HG02943 (cell line): Measurements from ENCODE around the gene HES6.
A peak's percentile ranks its signal among the peaks of the same experiment; 100 is the strongest.

Experiments
- ATAC-seq: cut with Tn5 transposase; IDR thresholded peaks from one replicate; pipeline ENCODE4 v1.9.1; 2021; ENCODE audit warnings: mild to moderate bottlenecking, low read depth, moderate library complexity; ENCODE audit not compliant: unreplicated experiment

HES6 gene

DNA sequence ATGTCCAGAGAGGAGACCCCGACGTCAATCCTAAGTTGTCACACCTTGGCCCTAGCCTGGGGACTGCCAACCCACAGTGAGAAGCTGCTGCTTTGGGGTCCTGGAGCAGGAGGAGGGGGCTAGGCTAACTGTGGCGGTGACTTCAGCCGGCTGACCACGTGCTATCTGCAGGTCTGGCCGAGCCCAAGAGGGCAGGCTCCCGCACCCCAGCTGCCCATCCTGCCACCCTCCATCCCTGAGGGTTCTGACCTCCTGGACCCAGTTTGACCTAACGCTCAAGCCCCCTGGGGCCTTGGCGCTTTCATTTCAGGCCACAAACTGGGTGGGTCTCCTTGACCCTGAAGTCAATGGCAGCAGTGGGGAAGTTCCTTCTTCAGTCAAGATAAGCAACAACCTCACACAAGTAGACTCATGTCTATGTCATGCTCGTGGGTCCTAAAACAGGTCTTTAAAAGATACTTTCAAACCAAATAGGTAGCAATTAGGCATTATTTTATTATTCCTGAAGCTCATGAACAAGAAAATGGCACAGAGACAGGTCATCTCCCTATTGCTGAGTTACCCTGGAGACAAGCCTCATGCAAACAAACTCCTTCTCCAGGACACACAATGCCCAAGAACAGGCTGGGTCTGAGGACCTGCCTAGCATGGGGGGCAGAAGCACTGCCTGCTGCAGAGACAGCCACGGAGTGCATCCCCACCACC, 2.3 kb downstream of the HES6 start:
- no peak for ATAC-seq

DNA sequence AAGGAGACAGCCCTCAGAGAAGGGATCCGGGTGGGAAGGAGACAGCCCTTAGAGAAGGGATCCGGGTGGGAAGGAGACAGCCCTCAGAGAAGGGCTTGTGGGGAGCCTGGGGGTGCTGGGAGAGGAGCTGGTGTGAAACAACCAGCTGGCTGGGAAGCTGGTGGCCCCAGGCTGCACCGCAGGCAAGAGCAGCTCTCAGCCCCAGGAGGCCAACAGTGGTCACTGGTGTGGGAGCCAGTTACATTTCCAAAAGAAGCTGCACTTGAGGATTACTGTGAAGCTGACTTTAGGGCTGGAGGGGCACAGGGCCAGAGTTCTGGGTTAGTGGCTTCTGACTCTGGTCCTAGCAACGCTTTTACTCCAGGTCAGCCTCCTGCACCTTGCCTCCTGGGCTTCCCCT, 3.3 kb downstream of the HES6 start:
- no peak for ATAC-seq

DNA sequence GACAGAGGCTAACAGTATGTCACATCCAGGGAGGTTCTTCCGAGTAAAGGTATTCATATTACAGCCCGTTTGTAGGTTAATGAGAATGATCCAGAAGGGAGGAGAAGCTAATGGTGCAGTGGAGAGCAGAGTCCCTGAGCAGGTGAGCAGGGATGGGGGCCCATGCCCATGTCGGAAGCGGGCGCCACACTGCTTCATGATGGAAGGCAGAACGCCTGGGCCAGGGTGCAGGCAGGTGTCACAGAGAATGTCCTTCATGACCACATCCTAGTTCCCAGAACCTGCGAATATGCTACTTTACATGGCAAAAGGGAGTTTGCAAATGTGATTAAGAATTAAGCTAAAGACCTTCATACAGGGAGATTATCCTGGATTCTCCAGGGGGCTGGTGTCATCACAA, 4.0 kb downstream of the HES6 start:
- no peak for ATAC-seq

DNA sequence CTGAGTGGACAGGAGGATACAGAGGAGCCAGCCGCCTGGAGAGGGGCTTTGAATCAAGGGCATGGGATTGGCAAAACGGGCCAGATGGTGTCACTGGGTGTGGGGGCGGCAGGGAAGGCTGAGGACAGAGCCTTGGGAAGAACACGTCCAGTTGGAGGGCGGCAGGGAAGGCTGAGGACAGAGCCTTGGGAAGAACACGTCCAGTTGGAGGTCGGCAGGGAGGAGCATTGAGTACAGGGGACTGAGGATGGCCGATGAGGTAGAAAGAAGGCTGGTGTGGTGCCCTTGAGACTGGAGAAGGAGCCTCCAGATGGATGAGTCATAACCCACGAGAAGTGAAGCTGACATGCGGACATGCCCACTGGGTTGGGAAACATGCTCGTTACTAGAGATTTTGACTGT, 4.5 kb downstream of the HES6 start:
- ATAC-seq: no peak

DNA sequence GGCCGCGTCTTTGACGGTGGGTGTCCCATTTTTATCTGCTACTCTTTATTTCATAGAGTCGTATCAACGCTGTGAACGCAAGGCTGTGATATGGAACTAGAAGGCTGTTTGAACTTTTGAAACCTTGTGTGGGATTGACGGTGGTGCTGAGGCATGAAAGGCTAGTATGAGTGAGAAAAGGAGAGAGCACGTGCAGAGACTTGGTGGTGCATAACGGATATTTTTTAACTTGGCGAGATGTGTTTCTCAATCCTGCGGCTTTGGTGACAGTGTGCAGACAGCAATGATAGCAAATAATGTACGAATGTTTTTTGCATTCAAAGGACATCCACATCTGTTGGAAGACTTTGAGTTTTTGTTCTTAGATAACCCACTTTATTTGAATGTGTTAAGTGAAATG, 6.2 kb downstream of the HES6 start:
- no peak for ATAC-seq

DNA sequence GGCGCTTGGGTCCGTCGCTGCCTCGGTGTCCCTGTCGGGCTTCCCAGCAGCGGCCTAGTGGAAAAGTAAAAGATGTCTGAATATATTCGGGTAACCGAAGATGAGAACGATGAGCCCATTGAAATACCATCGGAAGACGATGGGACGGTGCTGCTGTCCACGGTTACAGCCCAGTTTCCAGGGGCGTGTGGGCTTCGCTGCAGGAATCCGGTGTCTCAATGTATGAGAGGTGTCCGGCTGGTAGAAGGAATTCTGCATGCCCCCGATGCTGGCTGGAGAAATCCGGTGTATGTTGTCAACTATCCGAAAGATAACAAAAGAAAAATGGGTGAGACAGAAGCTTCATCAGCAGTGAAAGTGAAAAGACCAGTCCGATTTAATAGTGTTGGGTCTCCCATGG, 8.0 kb downstream of the HES6 start:
- ATAC-seq: no peak

DNA sequence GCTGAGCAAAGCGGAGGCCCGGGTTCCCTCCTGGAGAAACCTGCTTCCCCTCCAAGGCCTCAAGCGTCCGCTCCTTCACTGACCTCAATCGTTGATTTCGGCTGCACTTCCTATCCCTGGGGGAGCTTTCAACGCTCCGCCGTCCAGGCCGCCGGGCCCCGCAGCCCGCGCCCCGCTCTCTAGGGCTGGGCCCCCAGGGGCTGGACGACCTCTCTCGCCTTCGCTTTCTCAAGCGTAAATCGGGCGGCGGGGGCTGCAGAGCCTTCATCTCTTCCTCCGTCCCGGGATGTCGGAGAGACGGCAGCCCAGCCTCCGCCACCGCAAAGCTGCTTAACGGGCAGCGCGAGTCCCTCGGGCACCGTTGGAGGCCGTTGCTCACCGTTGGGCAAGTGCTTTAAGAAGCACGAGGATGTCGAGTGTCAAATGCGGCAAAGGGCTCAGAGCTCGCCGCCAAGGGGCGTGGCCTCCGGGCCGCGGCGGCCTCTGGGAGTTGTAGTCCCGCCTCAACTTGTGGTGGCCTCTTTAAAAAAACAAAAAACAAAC, 8.5 kb downstream of the HES6 start:
- ATAC-seq: no peak

DNA sequence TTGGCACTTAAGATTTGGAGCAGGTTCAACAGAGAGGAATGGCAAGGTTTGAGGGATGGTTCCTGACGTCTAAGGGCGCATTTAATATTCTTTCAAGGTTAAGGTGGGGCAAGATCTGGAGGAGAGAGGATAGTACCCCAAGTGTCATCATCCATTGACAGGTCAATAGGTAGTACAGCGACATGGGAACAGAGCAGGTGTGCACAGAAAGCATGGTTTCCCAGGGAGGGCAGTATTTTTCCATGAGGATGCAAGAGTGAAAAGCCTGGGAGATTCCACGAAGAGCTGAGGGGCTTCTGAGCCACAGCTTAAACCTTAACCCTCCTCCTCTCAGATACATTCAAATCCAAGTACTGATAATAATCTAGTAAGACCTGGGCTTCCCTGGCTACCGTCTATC, 9.1 kb downstream of the HES6 start:
- ATAC-seq: no peak

DNA sequence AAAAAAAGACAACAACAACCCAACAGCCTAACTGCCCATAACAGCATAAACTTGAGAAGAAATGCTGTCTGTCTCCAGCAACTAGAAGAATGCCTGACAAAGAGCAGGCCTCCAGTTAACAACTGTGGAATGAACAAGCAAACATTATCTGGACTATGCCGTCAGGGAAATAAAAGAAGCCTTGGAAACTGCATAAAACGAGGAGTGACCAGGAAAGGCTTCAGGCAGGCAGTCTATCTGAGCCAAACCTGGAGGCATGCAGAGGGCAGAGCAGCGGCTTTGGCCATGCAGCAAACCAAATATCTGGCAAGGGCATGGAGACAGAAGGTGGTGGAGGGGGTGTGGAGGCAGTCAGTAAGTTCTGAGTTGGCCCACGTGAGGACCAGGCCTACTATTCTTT, 11.1 kb downstream of the HES6 start:
- ATAC-seq: no peak

DNA sequence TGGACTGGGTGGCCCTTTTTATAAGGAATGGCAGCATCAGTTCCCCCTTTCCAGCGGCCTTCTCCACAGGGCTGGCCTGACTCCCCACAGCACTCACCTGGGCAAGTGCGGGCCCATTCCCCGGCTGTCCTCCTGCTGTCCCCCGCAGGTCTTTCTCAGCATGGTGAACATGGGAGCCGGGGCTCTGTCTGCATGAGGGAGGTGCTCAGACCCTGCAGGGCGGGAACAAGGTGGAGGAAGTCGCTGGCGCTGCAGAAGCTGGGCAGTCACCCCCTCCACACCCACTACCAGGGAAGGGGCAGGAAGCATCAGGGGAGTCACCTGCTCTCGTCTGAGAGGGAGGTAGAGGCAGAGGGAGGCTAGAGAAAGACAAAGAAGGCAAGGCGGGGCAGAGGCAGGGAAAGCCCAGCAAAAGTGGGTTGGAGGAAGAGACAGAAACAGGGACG, 12.2 kb downstream of the HES6 start:
- ATAC-seq: no peak

DNA sequence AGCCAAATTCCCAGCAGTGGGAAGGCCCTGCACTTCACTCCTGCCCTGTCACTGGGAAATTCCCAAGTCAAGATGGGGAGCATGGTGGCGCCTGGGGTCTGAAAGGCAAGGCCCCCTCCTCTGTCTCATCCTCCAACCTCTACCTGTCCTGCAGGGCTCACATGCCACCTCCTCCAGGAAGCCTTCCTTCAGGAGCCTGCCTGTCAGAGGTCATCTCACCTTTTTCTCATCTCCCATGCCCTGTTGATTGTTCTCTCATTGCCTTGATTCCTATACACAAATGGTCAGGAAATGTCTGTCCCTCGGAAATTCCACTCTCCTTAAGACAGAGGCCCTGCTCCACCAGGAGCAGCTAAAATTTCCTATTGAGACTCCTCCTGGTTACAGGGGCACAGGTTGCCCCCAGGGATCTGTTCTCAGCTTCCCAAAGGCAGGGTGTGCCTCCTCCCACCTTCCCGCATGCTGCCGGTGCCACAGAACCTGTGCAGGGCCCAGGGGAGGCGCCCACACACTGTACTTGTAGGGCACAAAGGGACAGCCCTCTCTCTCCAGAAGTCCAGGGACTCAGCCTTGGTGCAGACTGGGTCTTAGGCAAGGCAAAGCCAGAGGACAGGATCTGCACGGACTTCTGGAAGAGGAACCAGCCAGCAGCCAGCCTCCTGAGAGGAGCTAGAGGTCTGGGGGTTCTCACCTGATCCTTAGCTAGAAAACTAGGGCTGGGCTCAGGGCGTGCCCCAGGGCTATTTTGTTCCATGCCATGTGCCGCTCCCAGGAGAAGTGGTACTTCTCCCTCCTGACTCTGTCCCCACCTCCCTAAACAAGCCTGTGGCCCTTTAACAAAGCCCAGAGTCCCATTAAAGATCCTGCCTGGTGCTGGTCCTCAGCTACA, 12.9 kb downstream of the HES6 start:
- ATAC-seq: no peak

DNA sequence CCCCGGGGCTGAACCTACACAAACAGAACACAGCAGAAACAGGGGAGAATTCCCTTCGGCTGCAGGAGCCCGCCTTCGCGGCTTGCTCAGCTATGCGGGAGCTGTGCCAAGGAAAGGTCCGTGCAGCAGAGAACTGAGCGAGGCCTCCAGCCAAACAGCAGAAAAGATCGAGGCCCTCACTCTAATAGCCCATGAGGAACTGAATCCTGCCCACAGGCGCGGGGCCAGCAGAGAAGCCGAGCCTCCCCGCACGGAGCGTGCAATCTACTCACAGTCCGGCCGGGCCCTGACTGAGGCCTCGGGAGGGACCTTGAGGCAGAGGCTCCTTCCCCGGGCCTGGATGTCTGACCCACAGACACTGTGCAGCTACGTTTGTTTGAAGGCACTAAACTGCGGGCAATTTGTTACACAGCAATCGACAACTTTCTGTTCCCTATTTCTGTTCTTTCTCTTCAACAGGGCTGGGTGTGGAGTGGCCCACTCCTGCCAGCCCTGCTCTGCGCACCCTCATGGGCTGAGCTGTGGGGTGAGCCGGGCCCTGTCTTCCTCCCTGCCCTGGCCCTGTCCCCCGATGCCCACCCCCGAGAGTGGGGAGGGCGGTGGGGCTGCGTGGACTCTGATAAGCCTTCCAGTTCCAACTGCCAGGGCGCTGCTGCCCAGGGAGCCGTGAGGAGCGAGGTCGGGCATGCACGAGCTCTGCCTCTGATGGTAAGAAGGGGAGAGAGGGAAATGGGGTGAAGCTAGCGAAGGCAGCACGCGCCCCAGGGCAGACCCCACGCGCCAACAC, 13.7 kb downstream of the HES6 start:
- no peak for ATAC-seq

DNA sequence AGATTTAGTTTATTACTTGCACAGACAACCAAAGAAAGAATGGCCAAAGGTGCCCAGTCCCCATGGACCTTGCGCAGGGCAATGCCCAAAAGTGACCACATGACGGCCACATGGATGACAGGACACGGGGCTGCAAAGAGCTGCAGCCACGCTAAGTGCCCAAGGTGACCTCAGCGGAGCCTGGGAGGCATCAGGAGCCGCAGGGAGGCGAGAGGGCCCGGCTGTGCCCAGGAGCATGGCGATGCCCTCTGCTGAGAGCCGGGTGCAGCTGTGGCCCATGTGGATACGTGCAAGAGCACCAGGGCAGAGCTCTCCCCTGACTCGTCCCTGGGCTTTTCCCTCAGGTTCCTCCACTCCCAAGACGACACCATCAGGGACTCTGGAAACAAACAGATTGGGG, 14.7 kb downstream of the HES6 start:
- ATAC-seq: no peak

DNA sequence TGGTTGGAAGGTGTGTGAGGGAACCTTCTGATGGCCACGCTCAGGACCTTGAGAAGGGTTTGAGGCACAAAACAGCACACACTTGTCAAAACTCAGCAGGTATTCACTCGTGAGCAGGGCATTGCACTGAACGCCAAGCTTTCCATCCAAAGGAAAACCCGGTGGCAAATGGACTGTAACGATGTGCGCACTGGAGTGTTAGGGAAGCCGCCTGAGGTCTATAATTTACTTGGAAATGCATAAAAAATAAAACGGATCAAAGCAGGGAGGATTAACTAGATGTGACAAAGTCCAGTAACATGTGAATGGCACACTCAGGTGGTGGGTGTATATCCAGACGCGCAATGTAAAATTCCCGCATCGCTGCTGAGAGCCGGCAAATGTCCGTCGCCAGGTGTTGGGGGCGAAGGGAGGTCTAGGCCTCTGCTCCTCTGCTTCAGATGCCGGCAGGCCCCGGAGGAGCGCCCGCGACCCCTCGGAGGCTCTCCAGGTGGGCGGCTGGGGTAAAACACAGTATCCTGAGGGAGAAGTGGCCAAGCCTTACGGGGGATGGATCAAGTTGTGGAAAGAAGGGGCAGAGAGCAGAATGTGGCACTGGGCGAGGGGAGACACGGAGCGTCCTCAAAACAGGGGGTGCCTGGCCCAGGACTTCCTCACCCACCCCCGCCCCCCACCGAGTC, 15.3 kb downstream of the HES6 start:
- ATAC-seq: no peak

DNA sequence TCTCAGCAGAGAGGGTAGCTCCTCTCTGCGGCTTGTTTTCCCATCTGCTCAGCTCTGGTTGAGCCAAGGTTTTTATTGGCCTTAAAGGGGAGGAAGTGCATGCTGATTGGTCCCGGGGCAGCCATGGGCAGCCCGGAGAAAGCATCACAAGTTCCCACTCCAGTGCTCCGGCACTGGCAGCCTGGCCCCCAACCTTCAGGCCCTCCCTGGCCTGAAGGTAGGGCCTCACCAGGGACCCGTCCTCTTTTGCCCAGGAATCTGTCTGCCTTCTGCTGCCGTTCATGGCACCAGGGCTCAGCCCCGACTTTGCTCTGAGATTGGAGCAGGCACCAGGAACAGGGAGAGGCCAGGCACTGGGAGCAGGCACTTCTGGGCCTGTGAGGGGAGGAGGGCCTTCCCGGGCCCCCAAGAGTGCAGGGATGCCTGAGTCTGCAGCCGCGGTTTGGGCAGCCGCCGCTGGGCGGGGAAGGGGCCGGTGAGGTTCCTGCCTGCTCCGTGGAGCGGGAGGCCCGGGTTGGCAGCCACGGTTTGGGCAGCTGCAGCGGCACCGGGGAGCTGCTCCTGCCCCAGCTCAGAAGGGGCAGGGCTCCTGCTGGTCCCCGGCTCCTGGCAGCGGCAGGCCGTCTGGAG, 18.8 kb downstream of the HES6 start:
- ATAC-seq: no peak

DNA sequence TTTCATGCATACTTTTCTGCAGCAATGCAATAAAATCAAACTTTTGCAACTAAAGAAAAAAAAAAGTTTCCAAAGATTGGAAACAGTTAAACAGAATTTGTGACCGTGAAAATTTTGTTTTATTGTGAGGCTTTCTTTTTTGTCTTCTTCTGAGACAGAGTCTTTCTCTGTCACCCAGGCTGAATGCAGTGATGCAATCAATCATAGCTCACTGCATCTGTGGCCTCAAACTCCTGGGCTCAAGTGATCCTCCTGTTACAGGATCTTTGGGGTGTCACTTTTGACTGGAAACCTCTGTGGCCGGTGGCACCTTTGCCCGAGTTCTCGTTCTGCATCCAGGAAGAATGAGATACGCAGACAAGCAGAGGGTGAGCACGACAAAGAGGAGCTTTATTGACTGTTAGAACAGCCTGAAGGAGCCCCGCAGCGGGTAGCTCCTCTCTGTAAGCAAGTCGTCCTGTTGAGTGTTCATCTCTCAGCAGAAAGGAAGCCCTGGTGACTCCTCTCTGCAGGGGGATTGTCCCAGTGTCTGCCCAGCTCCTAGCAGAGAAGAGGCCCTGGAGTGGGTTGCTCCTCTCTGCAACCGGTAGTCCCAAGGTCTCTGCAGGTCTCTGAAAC, 19.5 kb downstream of the HES6 start:
- ATAC-seq: no peak

DNA sequence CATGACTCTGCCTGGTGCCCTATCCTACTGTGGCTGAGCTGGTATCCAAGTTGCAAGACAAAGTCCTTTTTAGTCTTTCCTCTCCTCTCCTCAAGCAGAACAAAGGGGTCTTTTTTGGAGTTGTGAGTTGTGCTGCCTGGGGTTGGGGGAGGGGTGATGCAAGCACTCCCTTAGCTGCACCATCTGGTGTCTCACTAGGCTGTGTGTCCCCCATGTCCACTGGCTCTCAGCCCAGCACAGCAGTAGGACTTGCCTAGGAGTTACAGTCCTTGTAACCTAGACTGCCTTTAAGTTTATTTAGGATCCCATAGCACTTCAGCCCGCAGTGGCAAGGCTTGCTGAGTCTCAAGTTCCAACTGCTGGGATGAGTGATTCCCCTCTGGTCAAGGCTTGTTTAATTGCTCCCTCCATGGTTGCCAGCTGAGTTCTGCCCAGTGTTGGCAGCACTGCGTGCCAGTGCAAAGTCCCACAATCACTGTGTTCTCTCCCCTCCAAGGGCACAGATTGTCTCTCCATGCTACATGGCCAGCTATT, 23.1 kb downstream of the HES6 start:
- ATAC-seq: no peak

DNA sequence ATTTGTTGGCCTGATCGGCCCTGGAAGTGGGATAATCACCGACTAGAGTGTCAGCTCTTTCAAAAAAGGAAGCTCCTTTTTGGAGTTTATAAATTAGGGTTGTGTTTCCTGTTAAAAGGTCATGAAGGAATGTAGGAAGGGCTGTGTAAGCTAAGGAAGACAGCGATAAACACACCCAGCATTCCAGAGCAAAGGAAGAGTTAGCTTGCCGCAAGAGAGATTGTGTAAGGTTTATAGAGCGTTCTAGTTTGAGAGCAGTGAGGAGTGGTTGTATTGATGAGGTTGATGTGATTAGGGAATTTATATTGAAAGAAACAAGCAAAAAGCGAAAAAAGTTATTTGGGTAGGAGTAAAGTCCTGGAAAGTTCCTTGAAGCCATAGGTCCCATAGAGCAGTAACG, 32.8 kb downstream of the HES6 start:
- no peak for ATAC-seq

DNA sequence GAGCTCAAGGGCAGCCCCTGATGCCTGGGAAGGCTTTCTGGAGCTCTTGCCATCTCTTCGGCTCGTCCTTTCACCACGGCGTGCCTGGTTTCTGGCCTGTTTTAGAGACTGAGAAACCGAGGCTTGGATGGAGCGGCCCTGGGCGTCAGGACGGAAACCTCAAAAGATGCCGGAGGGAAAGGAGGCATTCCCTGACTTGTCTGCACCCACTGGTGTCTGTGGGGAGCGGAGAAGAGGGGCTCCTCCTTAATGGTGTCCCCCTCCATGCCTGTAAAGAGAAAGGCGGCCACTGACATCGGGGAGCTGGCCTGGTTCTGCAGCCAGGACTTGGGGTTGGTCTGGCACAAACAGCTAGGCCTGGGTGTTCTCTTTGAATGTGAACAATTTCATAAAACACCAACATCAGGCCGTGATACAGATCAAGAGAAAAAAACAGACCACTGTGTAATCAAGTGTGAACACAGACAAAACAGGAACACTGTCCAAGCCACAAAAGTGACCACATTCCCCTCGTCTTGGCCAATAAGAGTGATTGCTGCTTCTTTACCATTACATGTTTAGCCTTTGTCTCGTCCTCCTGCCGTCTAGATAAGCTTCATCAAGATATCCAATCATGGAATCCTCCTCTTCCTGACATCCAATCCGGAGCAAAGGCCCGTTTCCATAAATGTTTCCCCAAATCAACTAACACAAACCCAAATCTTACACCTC, 35.7 kb downstream of the HES6 start:
- ATAC-seq: peak; percentile 28
